HG03469 (cell line): ENCODE results near the gene TXNDC9.
A peak's percentile ranks its signal among the peaks of the same experiment; 100 is the strongest.
"Not testable (repeated sequence)": the region's sequence is repeated elsewhere in the genome, so short reads cannot be mapped to it uniquely, and the experiment has no call there.

Experiments
- ATAC-seq: cut with Tn5 transposase; IDR thresholded peaks from one replicate; pipeline ENCODE4 v1.9.1; 2021; ENCODE audit warnings: mild to moderate bottlenecking, moderate library complexity, moderate number of reproducible peaks; ENCODE audit not compliant: unreplicated experiment

The TXNDC9 gene, protein sequence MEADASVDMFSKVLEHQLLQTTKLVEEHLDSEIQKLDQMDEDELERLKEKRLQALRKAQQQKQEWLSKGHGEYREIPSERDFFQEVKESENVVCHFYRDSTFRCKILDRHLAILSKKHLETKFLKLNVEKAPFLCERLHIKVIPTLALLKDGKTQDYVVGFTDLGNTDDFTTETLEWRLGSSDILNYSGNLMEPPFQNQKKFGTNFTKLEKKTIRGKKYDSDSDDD

GRCh38 chr2:99335911-99336803, at the start of gene TXNDC9:
Gene TXNDC9, minus strand, starts transcription at chr2:99336333. Its CDS starts 3,123 bp downstream, at chr2:99333210.
- peak; percentile 43 for ATAC-seq

DNA sequence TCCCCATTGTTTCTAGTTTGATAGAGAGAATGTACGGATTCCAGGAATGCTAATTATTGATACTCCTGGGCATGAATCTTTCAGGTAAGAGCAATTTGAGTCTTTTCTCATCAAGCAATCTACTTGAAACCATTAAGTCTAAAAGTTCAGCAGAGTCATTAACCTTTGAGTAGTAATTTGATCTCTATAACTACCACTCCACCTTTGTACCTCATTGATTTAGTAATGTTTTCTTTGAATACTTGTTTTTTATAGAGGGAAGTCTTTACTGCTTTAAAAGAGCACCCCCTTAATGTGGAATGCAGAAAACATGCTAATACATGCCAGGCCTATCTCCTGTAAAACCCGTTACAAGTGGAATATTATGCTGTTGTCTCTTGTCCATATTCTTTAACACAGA, 46.0 kb upstream of the TXNDC9 start:
- ATAC-seq = no peak

- ATAC-seq = no peak
Measured at GRCh38 chr2:99380376-99381010, 44.4 kb upstream of the TXNDC9 start.

GRCh38 chr2:99377879-99378278, 41.7 kb upstream of the TXNDC9 start:
- ATAC-seq = no peak

GRCh38 chr2:99376254-99376864, 40.2 kb upstream of the TXNDC9 start:
- no peak for ATAC-seq

- no peak for ATAC-seq
Measured at GRCh38 chr2:99374747-99375146, 38.6 kb upstream of the TXNDC9 start.

DNA sequence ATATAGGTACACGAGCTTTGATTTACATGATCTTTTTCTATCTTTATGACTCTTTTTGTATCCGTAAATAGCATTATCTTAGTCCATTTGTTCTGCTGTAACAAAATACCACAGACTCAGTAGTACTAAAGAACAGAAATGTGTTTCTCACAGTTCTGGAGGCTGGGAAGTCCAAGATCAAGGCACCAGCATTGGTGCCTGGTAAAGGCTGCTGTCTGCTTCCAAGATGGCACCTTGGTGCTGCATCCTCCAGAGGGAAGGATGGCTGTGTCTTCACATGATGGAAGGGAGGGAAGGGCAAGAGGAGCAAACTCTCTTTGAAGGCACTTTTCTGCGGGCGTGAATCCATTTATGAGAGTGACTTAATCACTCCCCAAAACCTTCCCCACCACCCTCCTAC, 37.0 kb upstream of the TXNDC9 start:
- ATAC-seq = no peak

DNA sequence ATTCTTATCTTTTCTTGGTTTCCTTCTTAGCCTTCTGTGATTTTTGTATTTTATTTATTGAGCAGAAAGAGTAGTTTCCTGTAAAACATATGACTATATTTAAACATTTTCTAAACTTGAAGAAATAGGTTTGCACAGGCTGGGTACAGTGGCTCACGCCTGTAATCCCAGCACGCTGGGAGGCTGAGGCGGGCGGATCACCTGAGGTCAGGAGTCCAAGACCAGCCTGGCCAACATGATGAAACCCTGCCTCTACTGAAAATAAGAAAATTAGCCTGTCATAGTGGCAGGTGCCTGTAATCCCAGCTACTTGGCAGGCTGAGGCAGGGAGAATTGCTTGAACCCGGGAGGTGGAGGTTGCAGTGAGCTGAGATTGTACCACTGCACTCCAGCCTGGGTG, 32.7 kb upstream of the TXNDC9 start:
- not testable (repeated sequence) for ATAC-seq

DNA sequence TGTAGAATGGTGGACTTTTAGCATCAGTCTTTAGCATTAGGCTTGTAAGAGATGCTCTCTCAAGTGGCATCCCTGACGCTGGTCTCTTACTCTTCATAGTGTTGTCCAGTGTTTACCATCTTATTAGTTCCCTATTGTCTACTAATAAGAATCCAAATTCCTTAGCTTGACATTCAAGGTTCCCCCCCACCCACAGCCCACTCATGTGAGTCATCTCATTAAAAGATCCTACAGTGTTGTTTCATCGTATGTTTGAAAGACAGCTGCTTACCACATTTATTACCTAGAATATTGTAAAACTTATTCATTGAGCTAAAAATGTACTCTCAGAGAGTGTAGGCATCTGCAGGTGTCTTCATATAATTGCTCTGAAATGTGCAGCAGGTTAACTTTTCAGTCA, 29.5 kb upstream of the TXNDC9 start:
- ATAC-seq = no peak

- ATAC-seq = no peak
Measured at GRCh38 chr2:99356853-99357252, 20.7 kb upstream of the TXNDC9 start.

DNA sequence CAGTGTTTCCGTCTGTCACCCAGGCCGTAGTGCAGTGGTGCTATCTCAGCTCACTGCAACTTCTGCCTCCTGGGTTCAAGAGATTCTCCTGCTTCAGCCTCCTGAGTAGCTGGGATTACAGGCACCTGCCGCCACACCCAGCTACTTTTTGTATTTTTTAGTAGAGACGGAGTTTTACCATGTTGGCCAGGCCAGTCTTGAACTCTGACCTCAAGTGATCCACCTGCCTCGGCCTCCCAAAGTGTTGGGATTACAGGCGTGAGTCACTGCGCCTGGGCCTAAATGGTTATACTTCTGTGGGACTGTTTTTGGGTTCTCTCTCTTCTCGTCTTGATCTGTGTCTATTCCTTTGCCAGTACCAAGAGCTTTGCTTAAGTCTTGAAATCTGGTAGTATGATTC, 18.7 kb upstream of the TXNDC9 start:
- ATAC-seq = not testable (repeated sequence)

DNA sequence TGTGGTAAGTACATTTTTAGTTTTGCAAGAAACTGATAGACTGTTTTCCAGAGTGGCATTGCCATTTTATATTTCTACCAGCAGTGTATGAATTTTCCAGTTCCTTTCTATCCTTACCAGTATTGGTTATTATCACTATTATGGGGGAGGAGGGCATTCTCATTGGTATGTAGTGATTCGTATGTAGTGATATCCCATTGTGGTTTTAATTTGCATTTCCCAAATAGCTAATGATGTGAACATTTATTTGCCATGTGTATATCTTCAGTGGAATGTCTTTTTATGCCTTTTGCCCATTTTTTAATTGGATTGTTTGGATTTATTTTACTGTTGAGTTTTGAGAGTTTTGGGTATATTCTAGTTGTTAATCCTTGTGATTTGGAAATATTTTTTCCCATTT, 17.9 kb upstream of the TXNDC9 start:
- ATAC-seq = no peak

- ATAC-seq = no peak
Measured at GRCh38 chr2:99350194-99350593, 14.1 kb upstream of the TXNDC9 start.

- no peak for ATAC-seq
Measured at GRCh38 chr2:99348173-99348572, 12.0 kb upstream of the TXNDC9 start.

DNA sequence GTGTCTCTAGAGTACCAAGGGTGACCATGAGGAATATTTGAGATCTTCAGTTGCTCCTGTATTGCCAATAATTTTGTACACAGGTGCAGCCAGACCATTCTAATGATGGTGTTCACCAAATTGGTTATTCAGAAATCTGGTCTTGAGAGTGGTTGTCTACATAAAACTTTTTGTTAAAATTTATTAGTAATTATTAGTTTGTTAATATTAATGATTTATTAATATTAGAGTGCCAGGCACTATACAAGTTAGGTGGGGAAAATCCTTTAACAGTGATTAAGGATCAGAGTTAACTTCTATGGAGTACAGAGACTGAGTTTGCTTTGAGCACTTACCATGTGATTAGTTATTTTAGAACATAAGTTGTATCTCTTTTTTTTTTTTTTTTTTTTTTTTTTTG, 10.1 kb upstream of the TXNDC9 start:
- ATAC-seq = no peak

- ATAC-seq = not testable (repeated sequence)
Measured at GRCh38 chr2:99345446-99345845, 9.3 kb upstream of the TXNDC9 start.

DNA sequence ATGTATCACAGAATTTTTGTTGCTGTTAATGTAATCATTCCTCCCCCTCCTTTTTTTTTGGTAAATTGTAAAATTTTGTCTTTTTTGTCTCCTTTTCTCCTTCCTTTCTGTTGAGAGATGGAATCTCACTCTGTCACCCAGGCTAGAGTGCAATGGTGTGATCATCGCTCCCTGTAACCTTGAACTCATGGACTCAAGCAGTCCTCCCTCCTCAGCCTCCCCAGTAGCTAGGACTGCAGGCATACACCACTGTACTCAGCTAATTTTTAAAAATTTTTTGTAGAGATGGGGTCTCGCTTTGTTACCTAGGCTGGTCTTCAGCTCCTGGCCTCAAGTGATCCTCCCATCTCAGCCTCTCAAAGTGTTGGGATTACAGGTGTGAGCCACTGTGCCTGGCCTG, 6.4 kb upstream of the TXNDC9 start:
- ATAC-seq = no peak

- no peak for ATAC-seq
Measured at GRCh38 chr2:99340669-99341236, 4.6 kb upstream of the TXNDC9 start.

GRCh38 chr2:99338029-99338585, 2.0 kb upstream of the TXNDC9 start:
- ATAC-seq = no peak

GRCh38 chr2:99337113-99338028, 1.2 kb upstream of the TXNDC9 start, which contains the start of gene EIF5B:
Gene EIF5B, plus strand, starts transcription at chr2:99337389. Its CDS starts 166 bp downstream, at chr2:99337555.
- ATAC-seq = peak; percentile 62
